Stimulated activated CD8-positive, alpha-beta memory T cell treated with anti-CD3 and anti-CD28 coated beads, Interleukin-4, amount 100 ng/mL, for 48 hours (primary cell): ENCODE results near the gene TSPAN32.

ENCODE experiments used
- DNase-seq: peaks from one replicate; pipeline ENCODE4 v3.0.0-alpha.2; 2020

TSPAN32 gene

GRCh38 chr11:2301631-2302305, at the start of gene TSPAN32, which contains the start of gene C11orf21:
TSS of gene TSPAN32 (plus strand) at chr11:2302013. CDS start at chr11:2302150, 137 bp downstream.
TSS of gene C11orf21 (minus strand) at chr11:2301918. CDS start at chr11:2301808, 110 bp downstream.
- peak; percentile 72 for DNase-seq

GRCh38 chr11:2252018-2252417, 49.8 kb upstream of the TSPAN32 start:
- no peak for DNase-seq

- no peak for DNase-seq
These were observed 45.4 kb upstream of the TSPAN32 start for GRCh38 chr11:2256293-2256913.

- DNase-seq: no peak
These were observed 44.7 kb upstream of the TSPAN32 start for GRCh38 chr11:2256951-2257700.

- no peak for DNase-seq
These were observed 43.0 kb upstream of the TSPAN32 start for GRCh38 chr11:2258501-2259465.

- DNase-seq: no peak
These were observed 42.4 kb upstream of the TSPAN32 start for GRCh38 chr11:2259466-2259830.

- DNase-seq: no peak
These were observed 41.8 kb upstream of the TSPAN32 start for GRCh38 chr11:2259897-2260451.

GRCh38 chr11:2260491-2261364, 41.1 kb upstream of the TSPAN32 start:
- DNase-seq: no peak

GRCh38 chr11:2261436-2262230, 40.2 kb upstream of the TSPAN32 start:
- no peak for DNase-seq

- DNase-seq: no peak
These were observed 39.3 kb upstream of the TSPAN32 start for GRCh38 chr11:2262301-2263070.

- DNase-seq: no peak
These were observed 38.7 kb upstream of the TSPAN32 start for GRCh38 chr11:2263071-2263565.

- DNase-seq: no peak
These were observed 38.0 kb upstream of the TSPAN32 start for GRCh38 chr11:2263724-2264360.

- DNase-seq: no peak
These were observed 37.3 kb upstream of the TSPAN32 start for GRCh38 chr11:2264366-2265053.

GRCh38 chr11:2265396-2265795, 36.4 kb upstream of the TSPAN32 start:
- no peak for DNase-seq

- no peak for DNase-seq
These were observed 35.8 kb upstream of the TSPAN32 start for GRCh38 chr11:2265854-2266585.

GRCh38 chr11:2266586-2267305, 35.1 kb upstream of the TSPAN32 start:
- DNase-seq: no peak

- DNase-seq: no peak
These were observed 34.4 kb upstream of the TSPAN32 start for GRCh38 chr11:2267306-2267850.
